HG03139 (cell line): ENCODE results near the gene PROZ.

Experiments used
- ATAC-seq: cut with Tn5 transposase; IDR thresholded peaks from one replicate; pipeline ENCODE4 v1.9.1; 2021; ENCODE audit not compliant: unreplicated experiment

PROZ gene

GRCh38 chr13:113202912-113203311 is 44.5 kb downstream of the PROZ start:
- no peak for ATAC-seq

- no peak for ATAC-seq
These were observed 45.3 kb downstream of the PROZ start for GRCh38 chr13:113203507-113204377.

GRCh38 chr13:113204378-113204734 is 45.9 kb downstream of the PROZ start:
- ATAC-seq = no peak

- ATAC-seq = no peak
These were observed 47.0 kb downstream of the PROZ start for GRCh38 chr13:113205428-113205931.

GRCh38 chr13:113207460-113207859 is 49.0 kb downstream of the PROZ start:
- no peak for ATAC-seq

- ATAC-seq = peak; percentile 8
These were observed 49.5 kb downstream of the PROZ start for GRCh38 chr13:113207890-113208420.

GRCh38 chr13:113208421-113209335 is 50.2 kb downstream of the PROZ start, which contains the start of gene PCID2:
PCID2 (minus strand) TSS chr13:113208669; CDS start chr13:113208634, 35 bp downstream.
- ATAC-seq = peak; percentile 66

GRCh38 chr13:113209336-113209758 is 50.9 kb downstream of the PROZ start, which contains the start of gene CUL4A:
CUL4A (plus strand) TSS chr13:113209613; CDS start chr13:113209628, 15 bp downstream.
- peak; percentile 31 for ATAC-seq

- peak; percentile 34 for ATAC-seq
These were observed 51.4 kb downstream of the PROZ start for GRCh38 chr13:113209759-113210421.

GRCh38 chr13:113210833-113211232 is 52.4 kb downstream of the PROZ start:
- ATAC-seq = no peak

GRCh38 chr13:113211774-113212173 is 53.3 kb downstream of the PROZ start:
- ATAC-seq = no peak

- no peak for ATAC-seq
These were observed 58.0 kb downstream of the PROZ start for GRCh38 chr13:113216254-113217048.

GRCh38 chr13:113218586-113218985 is 60.1 kb downstream of the PROZ start:
- ATAC-seq = no peak

GRCh38 chr13:113219256-113219940 is 61.0 kb downstream of the PROZ start:
- no peak for ATAC-seq

GRCh38 chr13:113220141-113220598 is 61.7 kb downstream of the PROZ start:
- no peak for ATAC-seq

- no peak for ATAC-seq
These were observed 62.4 kb downstream of the PROZ start for GRCh38 chr13:113220877-113221276.
